Erythroblast (primary cell): ENCODE measurements around the gene FGR.

ENCODE experiments used
- GATA1 ChIP-seq: IDR thresholded peaks from 2 replicates; pipeline ENCODE4 v1.6.1; 2011; ENCODE audit warnings: low read depth, mild to moderate bottlenecking, control low read depth, low read length, moderate library complexity
- POLR2A ChIP-seq: IDR thresholded peaks from 2 replicates; pipeline ENCODE4 v1.6.1; 2011; ENCODE audit warnings: mild to moderate bottlenecking, low read length

DNA sequence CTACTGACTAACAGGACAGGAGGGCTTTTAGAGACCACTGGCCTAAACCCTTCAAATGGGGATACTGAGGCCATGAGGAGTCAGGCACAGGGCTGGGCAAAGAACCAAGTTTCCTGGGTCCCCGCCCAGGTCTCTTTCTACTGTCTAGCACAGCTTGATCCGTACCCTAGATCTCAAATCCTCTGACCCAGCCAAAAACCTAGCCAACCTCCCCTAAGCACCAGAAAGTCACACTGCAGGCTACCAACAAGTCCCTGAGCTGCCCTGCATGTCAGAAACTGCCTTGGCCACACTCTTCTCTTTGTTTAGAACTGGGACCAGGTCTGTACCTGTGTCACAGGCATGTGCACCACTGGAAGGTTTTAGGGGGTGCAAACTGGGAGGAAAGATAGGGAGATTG is 64.6 kb downstream of the FGR start:
- no peak for TF ChIP-seq POLR2A
- TF ChIP-seq GATA1: no peak
